ENCODE data around the gene EEA1.
A peak's percentile ranks its signal among the peaks of the same experiment; 100 is the strongest.

Gene EEA1

DNA sequence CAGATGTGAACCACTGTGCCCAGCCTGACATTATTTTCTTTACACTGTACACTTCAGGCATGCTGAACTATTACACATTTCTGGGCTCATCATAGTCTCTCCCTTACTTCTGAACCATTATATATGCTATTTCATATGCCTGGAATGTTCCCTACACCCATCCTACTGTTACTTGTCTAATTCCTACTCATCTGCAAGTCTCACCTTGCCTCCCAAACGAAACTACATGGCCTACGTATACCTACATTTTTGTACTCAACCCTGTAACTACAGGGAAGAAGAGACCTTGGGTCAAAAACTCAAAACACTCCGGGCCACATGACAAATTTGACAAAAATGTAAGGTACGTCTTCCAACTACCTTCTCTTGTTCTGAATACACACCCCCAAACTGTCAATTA lies 9.5 kb upstream of the EEA1 start:
- no peak for DNase-seq (ENCODE audit: low read depth in 1 of 2, low spot score in 1 of 2)

- DNase-seq (ENCODE audit: low read depth in 1 of 2, low spot score in 1 of 2) = no peak
Observed at GRCh38 chr12:92938018-92938417, 8.9 kb upstream of the EEA1 start.

- DNase-seq (ENCODE audit: low read depth in 1 of 2, low spot score in 1 of 2) = no peak
Observed at GRCh38 chr12:92933606-92934005, 4.5 kb upstream of the EEA1 start.

DNA sequence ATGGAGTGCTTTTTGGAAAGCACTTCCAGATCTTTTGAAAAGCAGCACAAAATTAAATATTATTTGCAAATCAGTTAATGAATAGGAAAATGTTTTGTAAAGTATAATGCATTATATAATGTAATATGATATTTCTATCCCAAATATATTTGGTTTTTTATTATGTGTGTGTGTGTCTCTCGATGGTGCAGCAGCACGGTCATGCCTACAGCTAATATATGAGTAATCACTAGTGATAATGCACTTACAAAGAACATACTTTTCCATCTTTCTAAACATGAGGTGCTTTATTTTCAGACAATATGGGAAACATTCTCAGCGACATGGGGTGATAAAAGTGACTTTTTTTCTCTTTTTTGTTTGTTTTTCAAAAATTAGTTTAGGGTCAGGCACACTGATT lies 1.3 kb upstream of the EEA1 start:
- DNase-seq (ENCODE audit: low read depth in 1 of 2, low spot score in 1 of 2) = no peak

GRCh38 chr12:92929983-92930382 lies 888 bp upstream of the EEA1 start:
- DNase-seq (ENCODE audit: low read depth in 1 of 2, low spot score in 1 of 2) = no peak

- peak; percentile 44 to 53 for DNase-seq (ENCODE audit: low read depth in 1 of 2, low spot score in 1 of 2)
Observed at GRCh38 chr12:92928421-92928961, 604 bp downstream of the EEA1 start.

- DNase-seq (ENCODE audit: low read depth in 1 of 2, low spot score in 1 of 2) = peak in 1 of 2 donors; percentile 8
Observed at GRCh38 chr12:92927436-92928281, 1.4 kb downstream of the EEA1 start.

DNA sequence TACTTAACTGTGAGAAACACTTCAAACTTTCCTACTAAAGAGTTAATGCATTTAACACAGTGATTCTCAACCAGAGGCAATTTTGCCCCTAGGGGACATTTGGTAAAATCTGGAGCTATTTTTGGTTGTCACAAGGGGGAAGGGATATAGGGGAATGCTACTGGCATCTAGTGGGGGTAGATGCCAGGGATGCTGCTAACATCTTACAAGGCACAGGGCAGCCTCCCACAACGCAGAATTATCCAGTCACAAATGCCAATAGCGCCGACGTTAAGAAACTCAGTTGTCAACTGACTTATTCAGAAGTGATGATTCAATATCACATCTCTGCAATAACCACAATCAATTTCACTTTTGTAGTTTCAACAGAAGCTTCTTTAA lies 2.0 kb downstream of the EEA1 start:
- peak; percentile 21 to 62 for DNase-seq (ENCODE audit: low read depth in 1 of 2, low spot score in 1 of 2)

- no peak for DNase-seq (ENCODE audit: low read depth in 1 of 2, low spot score in 1 of 2)
Observed at GRCh38 chr12:92926549-92926948, 2.5 kb downstream of the EEA1 start.

- DNase-seq (ENCODE audit: low read depth in 1 of 2, low spot score in 1 of 2) = no peak
Observed at GRCh38 chr12:92921877-92922276, 7.2 kb downstream of the EEA1 start.

DNA sequence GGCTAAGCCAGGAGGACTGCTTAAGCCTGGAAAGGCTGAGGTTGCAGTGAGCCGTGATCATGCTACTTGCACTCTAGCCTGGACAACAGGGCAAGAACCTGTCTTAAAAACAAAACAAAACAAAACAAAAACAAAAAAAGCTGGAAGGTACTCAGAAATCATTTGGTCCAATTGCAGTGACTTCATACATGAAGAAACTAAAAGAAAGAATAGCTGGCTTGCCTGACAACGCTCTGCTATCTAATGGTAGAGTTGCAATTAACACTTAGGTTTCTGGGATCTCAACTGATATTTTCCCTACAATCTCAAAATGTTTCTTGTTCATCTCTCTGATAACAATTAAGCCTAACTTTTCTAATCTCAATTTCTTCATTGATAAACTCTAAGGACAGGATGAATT lies 13.7 kb downstream of the EEA1 start:
- no peak for DNase-seq (ENCODE audit: low read depth in 1 of 2, low spot score in 1 of 2)

DNA sequence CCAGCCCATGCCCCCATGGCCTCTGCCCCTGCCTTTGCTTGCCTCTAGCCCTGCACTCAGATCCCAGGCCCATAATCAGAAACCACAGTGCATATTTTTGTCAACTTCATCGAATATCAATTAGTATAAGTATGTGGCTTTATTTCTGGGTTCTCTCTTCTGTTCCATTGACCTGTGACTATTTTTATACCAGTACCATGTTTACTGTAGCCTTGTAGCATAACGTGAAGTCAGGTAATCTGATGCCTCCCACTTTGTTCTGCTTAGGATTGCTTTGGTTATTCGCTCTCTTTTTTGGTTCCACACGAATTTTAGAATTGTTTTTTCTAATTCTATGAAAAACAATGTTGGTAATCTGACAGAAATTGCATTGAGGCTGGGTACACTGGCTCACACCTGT lies 14.9 kb downstream of the EEA1 start:
- DNase-seq (ENCODE audit: low read depth in 1 of 2, low spot score in 1 of 2) = no peak

GRCh38 chr12:92912672-92913071 lies 16.4 kb downstream of the EEA1 start:
- no peak for DNase-seq (ENCODE audit: low read depth in 1 of 2, low spot score in 1 of 2)

GRCh38 chr12:92912052-92912451 lies 17.0 kb downstream of the EEA1 start:
- peak in 1 of 2 donors; percentile 8 for DNase-seq (ENCODE audit: low read depth in 1 of 2, low spot score in 1 of 2)

GRCh38 chr12:92911339-92911738 lies 17.8 kb downstream of the EEA1 start:
- no peak for DNase-seq (ENCODE audit: low read depth in 1 of 2, low spot score in 1 of 2)

DNA sequence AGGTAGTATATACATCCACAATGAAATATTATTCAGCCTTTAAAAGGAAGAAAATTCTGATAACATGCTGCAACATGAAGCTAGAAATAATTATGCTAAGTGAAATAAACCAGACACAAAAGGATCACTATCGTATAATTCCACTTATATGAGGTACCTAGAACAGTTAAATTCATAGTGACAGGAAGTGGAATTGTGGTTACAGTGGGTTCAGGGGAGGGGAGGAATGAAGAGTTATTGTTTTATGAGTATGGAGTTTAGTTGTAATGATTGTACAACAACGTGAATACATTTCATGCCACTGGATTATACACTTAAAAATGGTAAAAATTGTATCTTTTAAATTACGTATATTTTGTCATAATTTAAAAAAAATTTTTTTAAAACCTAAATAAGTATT lies 21.0 kb downstream of the EEA1 start:
- no peak for DNase-seq (ENCODE audit: low read depth in 1 of 2, low spot score in 1 of 2)

GRCh38 chr12:92905811-92906554 lies 23.1 kb downstream of the EEA1 start:
- no peak for DNase-seq (ENCODE audit: low read depth in 1 of 2, low spot score in 1 of 2)

- no peak for DNase-seq (ENCODE audit: low read depth in 1 of 2, low spot score in 1 of 2)
Observed at GRCh38 chr12:92905258-92905810, 23.8 kb downstream of the EEA1 start.

GRCh38 chr12:92900941-92901340 lies 28.2 kb downstream of the EEA1 start:
- DNase-seq (ENCODE audit: low read depth in 1 of 2, low spot score in 1 of 2) = no peak

GRCh38 chr12:92899386-92900001 lies 29.6 kb downstream of the EEA1 start:
- no peak for DNase-seq (ENCODE audit: low read depth in 1 of 2, low spot score in 1 of 2)

DNA sequence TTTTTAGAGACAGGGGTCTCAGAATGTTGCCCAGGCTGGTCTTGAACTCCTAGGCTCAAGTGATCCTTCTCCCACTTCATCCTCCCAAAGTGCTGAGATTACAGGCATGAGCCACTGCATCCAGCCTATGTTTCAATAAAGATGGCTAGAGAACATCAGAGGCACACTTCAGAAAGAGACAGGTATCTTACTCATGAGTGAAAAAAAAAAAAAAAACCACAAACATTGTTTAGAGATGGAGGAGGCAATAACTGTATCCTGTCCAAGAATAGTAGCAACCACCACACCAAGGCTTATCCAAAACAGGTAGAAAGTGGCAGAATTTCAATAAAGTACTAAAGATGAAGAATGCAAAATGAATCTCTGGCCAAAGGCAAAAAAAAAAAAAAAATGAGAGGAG lies 30.3 kb downstream of the EEA1 start:
- DNase-seq (ENCODE audit: low read depth in 1 of 2, low spot score in 1 of 2) = no peak

GRCh38 chr12:92897844-92898243 lies 31.3 kb downstream of the EEA1 start:
- DNase-seq (ENCODE audit: low read depth in 1 of 2, low spot score in 1 of 2) = no peak
